NAMALWA (cell line): Measurements from ENCODE around the gene SH3PXD2B.
"Not testable (repeated sequence)": the region's sequence is repeated elsewhere in the genome, so short reads cannot be mapped to it uniquely, and the experiment has no call there.

Source experiments
- DNase-seq: peaks from one replicate; pipeline ENCODE4 v3.0.0-alpha.2; 2015; ENCODE audit warnings: low spot score

SH3PXD2B gene

GRCh38 chr5:172399826-172400225, 54.5 kb downstream of the SH3PXD2B start:
- no peak for DNase-seq

GRCh38 chr5:172399336-172399735, 55.0 kb downstream of the SH3PXD2B start:
- no peak for DNase-seq

DNA sequence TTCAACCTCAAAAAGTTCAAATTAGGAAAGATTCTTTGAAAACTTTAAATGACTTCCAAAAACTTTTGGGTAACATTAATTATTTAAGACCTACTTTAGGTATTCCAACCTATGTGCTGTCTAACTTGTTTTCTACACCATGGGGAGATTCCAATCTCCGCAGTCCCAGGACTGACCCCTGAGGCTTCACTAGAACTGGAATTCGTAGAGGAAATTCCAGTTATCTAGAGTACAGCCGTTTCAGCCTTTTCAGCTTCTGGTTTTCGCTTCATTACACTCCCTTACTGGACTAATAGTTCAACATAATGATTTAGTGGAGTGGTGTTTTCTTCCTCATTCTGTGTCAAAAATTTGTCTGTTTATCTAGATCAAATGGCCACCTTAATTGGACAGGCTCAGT, 55.7 kb downstream of the SH3PXD2B start:
- DNase-seq: not testable (repeated sequence)

DNA sequence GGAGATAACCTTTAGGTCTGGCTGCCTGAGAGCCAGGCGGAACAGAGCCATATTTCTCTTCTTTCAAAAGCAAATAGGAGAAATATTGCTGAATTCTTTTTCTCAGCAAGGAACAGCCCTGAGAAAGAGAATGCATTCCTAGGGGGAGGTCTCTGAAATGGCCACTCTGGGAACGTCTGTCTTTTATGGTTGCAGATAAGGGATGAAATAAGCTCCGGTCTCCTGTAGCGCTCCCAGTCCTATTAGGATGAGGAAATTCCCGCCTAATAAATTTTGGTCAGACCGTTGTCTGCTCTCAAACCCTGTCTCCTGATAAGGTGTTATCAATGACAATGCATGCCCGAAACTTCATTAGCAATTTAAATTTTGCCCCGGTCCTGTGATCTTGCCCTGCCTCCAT, 57.3 kb downstream of the SH3PXD2B start:
- DNase-seq: not testable (repeated sequence)

GRCh38 chr5:172396220-172396619, 58.1 kb downstream of the SH3PXD2B start:
- no peak for DNase-seq

GRCh38 chr5:172395483-172395882, 58.8 kb downstream of the SH3PXD2B start:
- no peak for DNase-seq

DNA sequence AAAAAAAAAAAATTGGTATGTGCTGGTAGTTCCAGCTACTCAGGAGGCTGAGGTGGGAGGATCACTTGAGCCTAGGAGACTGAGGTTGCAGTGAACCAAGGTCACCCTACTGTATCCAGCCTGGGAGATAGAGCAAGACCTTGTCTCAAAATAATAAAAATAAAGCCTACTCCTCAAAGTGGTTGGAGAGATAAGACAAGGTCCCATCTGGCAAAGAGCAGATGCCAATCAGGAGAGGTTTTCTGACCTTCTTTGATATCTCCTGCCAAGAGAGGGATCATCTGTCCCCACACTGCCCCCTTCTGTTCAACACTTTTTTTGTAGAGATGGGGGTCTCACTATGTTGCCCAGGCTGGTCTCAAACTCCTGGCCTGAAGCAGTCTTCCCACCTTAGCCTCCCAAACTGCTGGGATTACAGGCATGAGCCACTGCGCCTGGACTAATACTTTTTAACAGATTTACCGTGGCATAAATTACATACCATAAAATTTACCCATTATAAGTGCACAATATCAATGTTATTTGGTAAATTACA, 64.7 kb downstream of the SH3PXD2B start:
- peak; percentile 15 for DNase-seq

DNA sequence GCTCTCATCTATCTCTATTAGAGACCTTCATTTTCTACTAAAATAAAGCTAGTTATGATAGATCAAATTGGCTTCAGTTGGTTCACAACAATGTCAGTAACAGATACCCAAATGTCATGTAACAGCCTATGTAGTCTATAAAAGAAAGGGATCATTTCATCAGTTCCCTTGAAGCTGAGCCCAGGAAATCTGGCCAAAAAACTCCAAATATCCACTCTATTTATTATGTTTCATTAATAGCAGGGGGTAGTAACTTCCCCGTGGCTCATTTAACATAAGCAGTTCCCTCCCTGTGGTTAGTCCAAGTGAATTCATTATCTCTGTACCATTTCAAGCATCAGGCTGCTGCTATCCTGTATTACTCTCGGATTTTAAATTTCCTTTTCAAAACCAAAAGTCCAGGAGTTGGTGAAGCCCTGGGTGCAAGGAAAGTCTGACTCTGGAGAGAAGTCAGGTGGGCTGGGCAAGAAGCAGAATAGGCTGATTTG, 66.0 kb downstream of the SH3PXD2B start:
- DNase-seq: no peak

GRCh38 chr5:172385707-172386106, 68.6 kb downstream of the SH3PXD2B start:
- no peak for DNase-seq

DNA sequence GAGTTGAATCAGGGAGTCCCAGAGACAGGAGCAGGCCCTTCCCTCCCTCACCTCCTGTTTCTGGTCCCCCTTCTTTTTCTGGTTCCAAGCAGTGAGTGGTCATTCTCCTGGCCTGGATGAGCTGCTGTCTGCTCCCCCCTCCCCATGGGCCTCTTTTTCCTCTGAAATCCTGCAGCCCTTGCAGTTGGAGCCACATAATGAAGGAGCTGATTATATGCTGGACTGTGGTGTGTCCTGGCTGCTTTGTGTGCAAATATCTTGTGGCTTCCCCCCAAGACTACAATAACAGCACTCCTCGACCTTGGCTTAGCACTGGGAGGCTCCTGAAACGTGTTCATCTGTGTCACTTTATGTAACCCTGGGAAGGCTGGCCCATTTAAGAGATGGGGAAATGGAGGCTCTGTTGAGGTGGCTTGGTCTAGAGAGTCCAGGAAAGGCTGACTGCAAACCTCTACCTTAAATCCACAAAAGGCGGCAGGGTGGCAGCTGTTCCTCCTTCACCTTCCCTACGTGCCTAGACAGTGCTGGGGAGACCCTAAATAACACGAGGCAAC, 69.2 kb downstream of the SH3PXD2B start:
- DNase-seq: no peak

GRCh38 chr5:172383191-172383802, 71.0 kb downstream of the SH3PXD2B start:
- DNase-seq: no peak

GRCh38 chr5:172380987-172381643, 73.2 kb downstream of the SH3PXD2B start:
- DNase-seq: no peak

- no peak for DNase-seq
These were observed 73.9 kb downstream of the SH3PXD2B start for GRCh38 chr5:172380301-172380986.

GRCh38 chr5:172379481-172379880, 74.8 kb downstream of the SH3PXD2B start:
- no peak for DNase-seq

GRCh38 chr5:172377856-172378255, 76.5 kb downstream of the SH3PXD2B start:
- DNase-seq: no peak

DNA sequence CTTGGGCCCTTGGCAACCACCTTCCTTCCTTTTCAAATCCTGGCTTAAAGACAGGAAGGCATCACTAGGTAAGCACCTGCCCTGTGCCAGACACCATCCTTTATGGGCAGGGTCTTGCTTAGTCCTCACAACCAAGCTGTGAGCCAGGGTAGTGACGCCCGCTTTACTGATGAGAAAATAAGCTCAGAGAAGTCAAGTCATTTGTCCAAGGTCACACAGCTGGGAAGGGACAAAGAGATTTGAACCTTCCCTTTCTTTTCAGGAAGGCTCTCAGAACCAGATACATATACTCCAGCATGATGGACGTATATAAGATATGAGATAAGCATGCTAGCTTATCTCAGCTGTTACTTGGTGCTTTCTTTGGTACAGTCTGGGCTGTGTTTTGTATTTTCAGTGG, 76.9 kb downstream of the SH3PXD2B start:
- DNase-seq: no peak

DNA sequence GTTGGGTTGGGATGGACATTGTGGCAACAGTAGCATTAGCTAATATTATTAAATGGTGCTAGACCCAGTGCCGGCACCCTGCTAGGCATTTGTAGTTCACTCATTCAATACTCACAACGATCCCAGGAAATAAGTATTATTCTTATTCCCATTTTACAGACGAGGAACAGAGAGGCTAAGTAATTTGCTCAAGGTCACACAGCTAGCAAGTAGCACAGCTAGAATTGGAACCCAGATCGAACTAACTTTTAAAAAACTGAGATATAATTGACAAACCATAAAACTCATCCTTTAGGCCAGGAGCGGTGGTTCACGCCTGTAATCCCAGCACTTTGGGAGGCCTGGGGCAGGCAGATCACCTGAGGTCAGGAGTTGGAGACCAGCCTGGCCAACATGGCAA, 79.5 kb downstream of the SH3PXD2B start:
- DNase-seq: no peak

DNA sequence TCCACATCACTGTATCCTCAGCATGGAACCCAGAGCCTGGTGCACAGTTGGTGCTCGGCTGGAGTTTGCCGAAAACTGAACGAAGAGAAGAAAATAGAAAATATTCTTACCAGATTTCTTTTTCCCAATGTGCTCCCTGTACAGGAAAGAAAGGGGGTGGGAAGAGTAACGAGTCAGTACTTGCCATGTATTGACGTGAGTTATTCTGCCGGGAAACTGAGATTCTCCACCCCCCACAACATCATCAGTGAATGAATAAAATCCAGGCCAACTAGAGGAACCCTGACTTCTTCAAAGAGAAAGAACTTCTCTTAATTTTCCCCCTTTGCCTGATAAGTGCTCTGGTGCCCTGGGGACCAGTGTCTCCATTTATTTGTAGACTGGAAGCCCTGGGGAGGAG, 80.6 kb downstream of the SH3PXD2B start:
- DNase-seq: no peak

- DNase-seq: no peak
These were observed 82.6 kb downstream of the SH3PXD2B start for GRCh38 chr5:172371684-172372083.

DNA sequence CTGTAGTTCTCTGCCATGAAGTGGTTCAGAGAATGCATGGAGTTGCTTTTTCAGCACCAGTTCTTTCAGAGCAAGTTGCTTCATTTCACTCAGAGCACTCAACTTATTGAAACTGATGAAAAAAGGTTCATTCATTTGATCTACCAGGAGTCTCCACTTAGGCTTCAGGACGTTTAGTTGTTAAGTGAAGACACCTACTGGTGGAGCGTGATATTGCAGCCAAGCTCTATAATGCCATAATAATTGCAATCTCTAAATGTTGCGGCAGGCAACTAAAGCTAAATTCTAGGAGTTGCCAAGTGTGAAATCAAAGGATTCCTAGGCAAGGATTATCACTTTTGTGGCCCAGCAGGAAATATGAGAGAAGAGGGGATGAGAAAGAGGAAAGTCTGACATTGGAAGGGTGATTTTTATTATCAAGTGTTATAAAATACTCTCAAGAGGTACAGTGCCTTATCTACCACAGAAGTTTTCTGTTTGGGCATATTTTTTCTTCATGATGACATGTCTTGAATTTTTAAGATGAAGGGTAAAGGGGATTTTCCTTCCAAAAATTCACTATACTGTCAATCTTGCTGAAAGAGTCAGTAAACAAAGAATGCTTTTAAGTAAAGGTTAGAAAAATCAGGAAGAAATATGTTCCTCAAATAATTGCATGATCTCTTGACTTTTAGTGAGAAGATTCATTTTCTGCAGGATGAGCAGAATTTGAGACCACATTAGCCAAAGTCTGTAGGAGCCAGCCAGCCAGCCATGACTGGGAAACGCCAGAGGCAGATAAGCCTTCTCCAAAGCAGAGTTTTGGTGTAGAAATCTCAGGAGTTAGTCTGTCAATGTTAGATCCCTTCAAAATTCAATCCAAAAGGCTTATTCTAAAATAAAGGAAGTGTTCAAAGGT, 83.4 kb downstream of the SH3PXD2B start:
- DNase-seq: peak; percentile 68

DNA sequence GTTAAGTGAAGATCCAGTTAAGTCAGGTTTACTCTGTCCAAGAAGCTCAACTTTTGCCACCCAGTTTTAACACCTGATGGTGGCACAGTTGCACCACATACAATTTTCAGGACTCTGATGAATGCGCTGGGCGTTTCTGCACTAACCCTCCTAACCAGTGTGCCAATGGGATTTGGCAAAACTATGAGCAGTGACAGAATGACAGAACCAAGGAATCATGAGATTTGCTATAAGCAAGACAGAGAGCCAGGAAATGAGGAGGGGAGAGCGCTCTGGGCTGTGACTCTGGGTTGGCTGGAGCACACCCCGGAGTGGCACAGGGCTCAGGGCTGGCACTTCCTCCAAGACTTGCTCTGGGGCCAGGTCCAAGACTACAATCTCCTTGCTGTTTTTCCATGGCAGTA, 84.1 kb downstream of the SH3PXD2B start:
- no peak for DNase-seq

DNA sequence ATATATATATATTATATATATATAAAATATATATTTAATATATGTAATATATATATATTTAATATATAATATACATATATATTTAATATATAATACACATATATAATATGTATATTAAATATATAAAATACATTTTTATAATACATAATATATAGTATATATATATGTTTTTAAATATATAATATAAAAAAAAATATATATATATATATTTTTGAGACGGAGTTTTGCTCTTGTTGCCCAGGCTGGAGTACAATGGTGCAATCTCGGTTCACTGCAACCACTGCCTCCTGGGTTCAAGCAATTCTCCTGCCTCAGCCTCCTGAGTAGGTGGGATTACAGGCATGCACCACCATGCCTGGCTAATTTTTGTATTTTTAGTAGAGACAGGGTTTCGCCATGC, 85.6 kb downstream of the SH3PXD2B start:
- not testable (repeated sequence) for DNase-seq
